GM12864 (cell line): ENCODE measurements around the gene IL25.

ENCODE experiments used
- DNase-seq: peaks from one replicate; pipeline ENCODE4 v3.0.0-alpha.2; 2011; ENCODE audit warnings: low read depth
- H3K4me3 ChIP-seq: 2 replicates; pipeline ENCODE4 v1.5.1; 2011; ENCODE audit warnings: mild to moderate bottlenecking, low read depth, low read length, control low read depth
- TF ChIP-seq, protein P1 (sequence below): IDR thresholded peaks from 2 replicates; pipeline ENCODE4 v1.5.1; 2011; ENCODE audit warnings: low read depth, mild to moderate bottlenecking, moderate library complexity, low read length, control low read depth, inconsistent platforms; ENCODE audit errors: missing control alignments

The IL25 gene

DNA sequence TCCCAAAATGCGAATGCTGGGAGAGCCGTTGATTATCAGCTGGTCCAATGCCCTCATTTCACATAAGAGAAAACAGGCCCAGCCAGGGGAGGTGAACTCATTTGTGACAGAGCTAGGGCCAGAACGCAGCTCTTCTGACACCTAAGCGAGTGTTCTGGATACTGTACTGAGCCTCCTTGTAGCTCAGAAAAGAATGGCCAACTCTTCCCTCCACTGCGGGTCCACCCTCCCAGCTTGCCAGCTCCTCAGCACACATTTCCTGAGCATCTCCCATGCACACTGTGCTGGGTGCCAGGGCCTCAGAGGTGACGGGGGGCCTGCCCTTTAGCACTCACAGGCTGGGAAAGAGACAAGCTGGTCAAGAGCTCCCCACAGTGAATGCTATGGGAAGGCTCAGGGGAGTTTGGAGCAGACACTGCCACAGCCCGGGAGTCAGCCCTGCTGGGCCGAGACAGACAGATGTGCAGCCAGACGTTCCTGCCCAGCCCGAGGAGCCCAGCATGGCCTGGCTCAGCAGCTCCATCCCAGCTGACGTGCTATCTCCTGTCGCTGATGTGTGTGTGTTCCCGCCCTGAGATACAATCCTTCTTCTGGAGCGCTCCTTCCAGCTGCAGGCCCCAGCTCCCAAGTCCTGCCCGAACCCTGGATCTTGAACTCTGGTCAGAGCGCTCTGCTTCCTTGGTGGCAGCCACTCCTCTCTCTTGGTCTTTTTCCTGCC is 7.7 kb downstream of the IL25 start:
- TF ChIP-seq, protein P1, sequence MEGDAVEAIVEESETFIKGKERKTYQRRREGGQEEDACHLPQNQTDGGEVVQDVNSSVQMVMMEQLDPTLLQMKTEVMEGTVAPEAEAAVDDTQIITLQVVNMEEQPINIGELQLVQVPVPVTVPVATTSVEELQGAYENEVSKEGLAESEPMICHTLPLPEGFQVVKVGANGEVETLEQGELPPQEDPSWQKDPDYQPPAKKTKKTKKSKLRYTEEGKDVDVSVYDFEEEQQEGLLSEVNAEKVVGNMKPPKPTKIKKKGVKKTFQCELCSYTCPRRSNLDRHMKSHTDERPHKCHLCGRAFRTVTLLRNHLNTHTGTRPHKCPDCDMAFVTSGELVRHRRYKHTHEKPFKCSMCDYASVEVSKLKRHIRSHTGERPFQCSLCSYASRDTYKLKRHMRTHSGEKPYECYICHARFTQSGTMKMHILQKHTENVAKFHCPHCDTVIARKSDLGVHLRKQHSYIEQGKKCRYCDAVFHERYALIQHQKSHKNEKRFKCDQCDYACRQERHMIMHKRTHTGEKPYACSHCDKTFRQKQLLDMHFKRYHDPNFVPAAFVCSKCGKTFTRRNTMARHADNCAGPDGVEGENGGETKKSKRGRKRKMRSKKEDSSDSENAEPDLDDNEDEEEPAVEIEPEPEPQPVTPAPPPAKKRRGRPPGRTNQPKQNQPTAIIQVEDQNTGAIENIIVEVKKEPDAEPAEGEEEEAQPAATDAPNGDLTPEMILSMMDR = no peak
- DNase-seq = no peak
- no peak overlapping the region for H3K4me3 ChIP-seq

DNA sequence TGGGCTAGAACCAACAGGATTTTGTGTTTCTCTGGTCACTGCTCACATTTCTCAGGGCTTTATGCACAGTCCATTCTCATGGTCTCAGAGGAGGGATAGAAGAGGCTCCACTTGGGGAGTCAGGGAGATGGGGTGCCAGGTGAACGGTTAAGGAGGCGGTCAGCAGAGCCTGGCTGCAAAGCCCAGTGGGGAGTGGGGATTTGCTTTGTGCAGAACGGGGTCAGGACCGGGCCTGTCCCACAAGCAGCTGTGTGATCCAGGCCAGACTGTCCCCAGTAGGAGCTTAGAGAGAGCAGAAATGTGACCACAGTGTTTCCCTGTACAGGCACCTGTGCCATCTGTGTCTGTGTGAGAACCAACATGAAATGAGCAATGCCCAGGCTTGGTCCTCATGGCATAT is 8.4 kb downstream of the IL25 start:
- H3K4me3 ChIP-seq = no peak overlapping the region
- TF ChIP-seq, protein P1 = no peak
- no peak for DNase-seq

GRCh38 chr14:23381871-23382270 is 9.3 kb downstream of the IL25 start:
- TF ChIP-seq, protein P1 = no peak
- DNase-seq = no peak
- no peak overlapping the region for H3K4me3 ChIP-seq

GRCh38 chr14:23382276-23382675 is 9.7 kb downstream of the IL25 start:
- H3K4me3 ChIP-seq = no peak overlapping the region
- no peak for DNase-seq
- TF ChIP-seq, protein P1 = no peak

GRCh38 chr14:23382731-23383440 is 10.3 kb downstream of the IL25 start:
- H3K4me3 ChIP-seq = no peak overlapping the region
- TF ChIP-seq, protein P1 = no peak
- no peak for DNase-seq

- no peak overlapping the region for H3K4me3 ChIP-seq
- TF ChIP-seq, protein P1 = no peak
- DNase-seq = no peak
Measured at GRCh38 chr14:23384364-23385080, 11.9 kb downstream of the IL25 start.
